WTC11 (cell line): ENCODE results near the gene CD180.

Source experiments
- CREM ChIP-seq: sonication (generic); formaldehyde crosslinking; IDR thresholded peaks from 2 replicates; pipeline ENCODE4 v1.8.1; 2022; ENCODE audit warnings: mild to moderate bottlenecking, missing genetic modification reagents, moderate library complexity
- TEAD4 ChIP-seq: sonication (generic); formaldehyde crosslinking; IDR thresholded peaks from 2 replicates; pipeline ENCODE4 v1.8.0; 2022; ENCODE audit warnings: mild to moderate bottlenecking, missing genetic modification reagents
- ZNF416 ChIP-seq: fragments of 250-450 bp; sonication (Bioruptor Pico); IDR thresholded peaks from 2 replicates; pipeline ENCODE4 v1.9.0; 2021; ENCODE audit warnings: mild to moderate bottlenecking, inconsistent platforms
- TF ChIP-seq, protein P1 (sequence below): fragments of 250-450 bp; sonication (Bioruptor Pico); IDR thresholded peaks from 2 replicates; pipeline ENCODE4 v1.9.0; 2021; ENCODE audit warnings: moderate library complexity, mild to moderate bottlenecking, inconsistent platforms, borderline replicate concordance
- TF ChIP-seq, protein P2 (sequence below): fragments of 200-600 bp; IDR thresholded peaks from 2 replicates; pipeline ENCODE4 v1.8.0; 2022; ENCODE audit warnings: antibody characterized with exemption
- TF ChIP-seq, protein P3 (sequence below): sonication (generic); formaldehyde crosslinking; IDR thresholded peaks from 2 replicates; pipeline ENCODE4 v1.8.0; 2022; ENCODE audit warnings: mild to moderate bottlenecking, missing genetic modification reagents

DNA sequence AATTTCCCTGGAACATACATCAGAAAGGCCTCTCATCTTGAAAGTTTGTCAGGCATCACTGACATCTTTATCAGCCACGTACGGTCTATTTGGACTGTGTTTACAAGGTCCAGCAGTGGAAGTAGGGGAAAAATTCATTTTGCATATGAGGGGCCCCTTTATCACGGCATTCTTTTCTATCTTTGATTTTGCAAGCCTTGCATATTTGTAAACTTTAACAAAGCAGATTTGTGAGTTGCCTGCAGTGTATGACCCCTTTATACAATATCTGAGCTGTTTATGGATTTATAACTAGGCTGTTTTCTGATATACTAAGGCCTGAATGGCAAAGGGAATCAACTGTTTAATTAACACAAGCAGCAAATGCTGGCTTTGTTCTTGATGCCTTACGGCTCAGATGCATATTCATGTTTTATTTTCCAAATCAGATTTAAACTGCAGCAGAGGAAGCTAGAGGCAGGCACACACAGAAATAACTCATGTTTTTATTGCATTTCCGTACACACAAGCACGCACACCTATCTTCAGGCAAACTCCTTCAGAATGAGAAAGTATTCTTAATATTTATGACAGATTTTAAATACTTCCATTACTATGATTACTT lies 61.1 kb downstream of the CD180 start:
- TF ChIP-seq, protein P1, sequence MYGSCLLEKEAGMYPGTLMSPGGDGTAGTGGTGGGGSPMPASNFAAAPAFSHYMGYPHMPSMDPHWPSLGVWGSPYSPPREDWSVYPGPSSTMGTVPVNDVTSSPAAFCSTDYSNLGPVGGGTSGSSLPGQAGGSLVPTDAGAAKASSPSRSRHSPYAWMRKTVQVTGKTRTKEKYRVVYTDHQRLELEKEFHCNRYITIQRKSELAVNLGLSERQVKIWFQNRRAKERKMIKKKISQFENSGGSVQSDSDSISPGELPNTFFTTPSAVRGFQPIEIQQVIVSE (CRISPR knock-in tag) = no peak
- no peak for TF ChIP-seq CREM
- no peak for TF ChIP-seq TEAD4 (CRISPR knock-in tag)
- TF ChIP-seq, protein P2, sequence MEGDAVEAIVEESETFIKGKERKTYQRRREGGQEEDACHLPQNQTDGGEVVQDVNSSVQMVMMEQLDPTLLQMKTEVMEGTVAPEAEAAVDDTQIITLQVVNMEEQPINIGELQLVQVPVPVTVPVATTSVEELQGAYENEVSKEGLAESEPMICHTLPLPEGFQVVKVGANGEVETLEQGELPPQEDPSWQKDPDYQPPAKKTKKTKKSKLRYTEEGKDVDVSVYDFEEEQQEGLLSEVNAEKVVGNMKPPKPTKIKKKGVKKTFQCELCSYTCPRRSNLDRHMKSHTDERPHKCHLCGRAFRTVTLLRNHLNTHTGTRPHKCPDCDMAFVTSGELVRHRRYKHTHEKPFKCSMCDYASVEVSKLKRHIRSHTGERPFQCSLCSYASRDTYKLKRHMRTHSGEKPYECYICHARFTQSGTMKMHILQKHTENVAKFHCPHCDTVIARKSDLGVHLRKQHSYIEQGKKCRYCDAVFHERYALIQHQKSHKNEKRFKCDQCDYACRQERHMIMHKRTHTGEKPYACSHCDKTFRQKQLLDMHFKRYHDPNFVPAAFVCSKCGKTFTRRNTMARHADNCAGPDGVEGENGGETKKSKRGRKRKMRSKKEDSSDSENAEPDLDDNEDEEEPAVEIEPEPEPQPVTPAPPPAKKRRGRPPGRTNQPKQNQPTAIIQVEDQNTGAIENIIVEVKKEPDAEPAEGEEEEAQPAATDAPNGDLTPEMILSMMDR = no peak
- TF ChIP-seq ZNF416 (CRISPR knock-in tag) = no peak
- TF ChIP-seq, protein P3, sequence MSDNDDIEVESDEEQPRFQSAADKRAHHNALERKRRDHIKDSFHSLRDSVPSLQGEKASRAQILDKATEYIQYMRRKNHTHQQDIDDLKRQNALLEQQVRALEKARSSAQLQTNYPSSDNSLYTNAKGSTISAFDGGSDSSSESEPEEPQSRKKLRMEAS (CRISPR knock-in tag) = no peak
